MM.1S (cell line): ENCODE data around the gene P3H2.

ENCODE experiments used
- DNase-seq: peaks from one replicate; pipeline ENCODE4 v3.0.0-alpha.2; 2015
- H2AFZ ChIP-seq: fragments of 300-600 bp; sonication (generic); 2 replicates; pipeline ENCODE4 v1.6.0; 2016; ENCODE audit warnings: antibody characterized with exemption, low read length
- H3F3A ChIP-seq: fragments of 300-600 bp; sonication (generic); 2 replicates; pipeline ENCODE4 v1.6.1; 2016; ENCODE audit warnings: mild to moderate bottlenecking, antibody characterized with exemption, low read length, moderate library complexity, mixed read lengths; ENCODE audit not compliant: insufficient read depth
- H3K27ac ChIP-seq: fragments of 300-600 bp; sonication (generic); 2 replicates; pipeline ENCODE4 v1.5.1; 2016; ENCODE audit warnings: mild to moderate bottlenecking, low read length
- H3K27me3 ChIP-seq: fragments of 300-600 bp; sonication (generic); replicated peaks from 2 replicates; pipeline ENCODE4 v1.6.0; 2016; ENCODE audit warnings: low read length; ENCODE audit not compliant: insufficient read depth
- H3K36me3 ChIP-seq: fragments of 300-600 bp; sonication (generic); replicated peaks from 2 replicates; pipeline ENCODE4 v1.6.1; 2016; ENCODE audit warnings: mild to moderate bottlenecking, low read length, mixed read lengths; ENCODE audit not compliant: insufficient read depth
- H3K4me1 ChIP-seq: fragments of 300-600 bp; sonication (generic); 2 replicates; pipeline ENCODE4 v1.6.1; 2016; ENCODE audit warnings: low read length, mixed read lengths
- H3K4me2 ChIP-seq: fragments of 300-600 bp; sonication (generic); 2 replicates; pipeline ENCODE4 v1.6.0; 2016; ENCODE audit warnings: low read depth, low read length
- H3K4me3 ChIP-seq: fragments of 300-600 bp; sonication (generic); 2 replicates; pipeline ENCODE4 v1.5.1; 2016; ENCODE audit warnings: low read length, mixed read lengths
- H3K79me2 ChIP-seq: fragments of 300-600 bp; sonication (generic); 2 replicates; pipeline ENCODE4 v1.6.1; 2016; ENCODE audit warnings: mixed run types, low read length, mixed read lengths
- H3K9ac ChIP-seq: fragments of 300-600 bp; sonication (generic); 2 replicates; pipeline ENCODE4 v1.6.1; 2016; ENCODE audit warnings: low read length, mixed read lengths
- H3K9me2 ChIP-seq: fragments of 300-600 bp; sonication (generic); replicated peaks from 2 replicates; pipeline ENCODE4 v1.6.1; 2016; ENCODE audit warnings: mild to moderate bottlenecking, low read length, mixed read lengths; ENCODE audit not compliant: insufficient read depth
- H3K9me3 ChIP-seq: fragments of 300-600 bp; sonication (generic); replicated peaks from 2 replicates; pipeline ENCODE4 v1.6.1; 2016; ENCODE audit warnings: mild to moderate bottlenecking, low read length, mixed read lengths; ENCODE audit not compliant: insufficient read depth
- H4K20me1 ChIP-seq: fragments of 300-600 bp; sonication (generic); 2 replicates; pipeline ENCODE4 v1.6.1; 2016; ENCODE audit warnings: mild to moderate bottlenecking, low read length, moderate library complexity, mixed read lengths; ENCODE audit not compliant: insufficient read depth
- CTCF ChIP-seq: fragments of 300-600 bp; sonication (generic); IDR thresholded peaks from 2 replicates; pipeline ENCODE4 v1.5.1; 2016; ENCODE audit warnings: antibody characterized with exemption, low read length, mixed read lengths
- EZH2 ChIP-seq: fragments of 300-600 bp; sonication (generic); optimal IDR thresholded peaks from 2 replicates; pipeline ENCODE3; 2017; ENCODE audit warnings: low read depth, mild to moderate bottlenecking, antibody characterized with exemption, low read length, mixed read lengths
- EZH2phosphoT487 ChIP-seq: fragments of 300-600 bp; sonication (generic); IDR thresholded peaks from 2 replicates; pipeline ENCODE4 v1.6.1; 2018; ENCODE audit warnings: antibody characterized with exemption, low read length

P3H2 gene

GRCh38 chr3:190125436-190126068 is 4.9 kb upstream of the P3H2 start:
- H4K20me1 ChIP-seq: no peaks in the 10 kb centered on the region
- TF ChIP-seq EZH2phosphoT487 (no peak), CTCF (no peak)
- no peaks in the 10 kb centered on the region for H3K9me3 ChIP-seq
- H3K9me2 ChIP-seq: no peaks in the 10 kb centered on the region
- no peak overlapping the region for H3K9ac ChIP-seq
- H3K79me2 ChIP-seq: no peaks in the 10 kb centered on the region
- H3K36me3 ChIP-seq: no peaks in the 10 kb centered on the region
- H3F3A ChIP-seq: no peaks in the 10 kb centered on the region
- no peaks in the 10 kb centered on the region for H3K4me1 ChIP-seq
- no peak overlapping the region for H3K27ac ChIP-seq
- H3K27me3 ChIP-seq: no peaks in the 10 kb centered on the region
- DNase-seq: no peak
- H3K4me2 ChIP-seq: no peak overlapping the region
- H2AFZ ChIP-seq: no peak overlapping the region
- no peak overlapping the region for H3K4me3 ChIP-seq

- no peak overlapping the region for H3K9ac ChIP-seq
- peaks cover 9% of the 10 kb centered on the region; the same call in 1 of the 2 replicates for H3K4me1 ChIP-seq
- no peak overlapping the region for H3K4me2 ChIP-seq
- H2AFZ ChIP-seq: no peak overlapping the region
- TF ChIP-seq CTCF (no peak), EZH2phosphoT487 (no peak), EZH2 (no peak)
- H3F3A ChIP-seq: peaks cover 8% of the 10 kb centered on the region; the same call in 1 of the 2 replicates
- H3K9me3 ChIP-seq: no peaks in the 10 kb centered on the region
- H3K79me2 ChIP-seq: no peaks in the 10 kb centered on the region
- H3K9me2 ChIP-seq: no peaks in the 10 kb centered on the region
- no peak overlapping the region for H3K27ac ChIP-seq
- no peaks in the 10 kb centered on the region for H4K20me1 ChIP-seq
- no peak for DNase-seq
- H3K27me3 ChIP-seq: 0 out of 2 replicates have a peak, but pooled peaks cover 3% of the 10 kb centered on the region
- H3K4me3 ChIP-seq: no peak overlapping the region
- H3K36me3 ChIP-seq: no peaks in the 10 kb centered on the region
These were observed 3.4 kb upstream of the P3H2 start for GRCh38 chr3:190124067-190124466.

- Histone ChIP-seq H3K27ac (no peak overlapping the region), H3K36me3 (no peaks in the 10 kb centered on the region), H3K9me3 (no peaks in the 10 kb centered on the region), H3K4me2 (no peak overlapping the region), H3K27me3 (0 out of 2 replicates have a peak, but pooled peaks cover 3% of the 10 kb centered on the region), H3K4me1 (peaks cover 9% of the 10 kb centered on the region; the same call in 1 of the 2 replicates), H3K79me2 (no peaks in the 10 kb centered on the region), H3K4me3 (no peak overlapping the region), H3F3A (peaks cover 8% of the 10 kb centered on the region; the same call in 1 of the 2 replicates), H3K9ac (no peak overlapping the region), H2AFZ (no peak overlapping the region), H3K9me2 (no peaks in the 10 kb centered on the region), H4K20me1 (no peaks in the 10 kb centered on the region)
- TF ChIP-seq CTCF (no peak), EZH2phosphoT487 (no peak), EZH2 (no peak)
- no peak for DNase-seq
These were observed 1.6 kb upstream of the P3H2 start for GRCh38 chr3:190122198-190122771.
